ENCODE results near the gene TMEM132D.

Gene TMEM132D

GRCh38 chr12:129097451-129097850 lies 806.4 kb downstream of the TMEM132D start:
- no peak for DNase-seq (ENCODE audit: low read depth)

- DNase-seq (ENCODE audit: low read depth): no peak
Observed at GRCh38 chr12:129096968-129097367, 806.9 kb downstream of the TMEM132D start.

GRCh38 chr12:129096184-129096583 lies 807.6 kb downstream of the TMEM132D start:
- DNase-seq (ENCODE audit: low read depth): no peak

- no peak for DNase-seq (ENCODE audit: low read depth)
Observed at GRCh38 chr12:129089576-129089975, 814.2 kb downstream of the TMEM132D start.

- DNase-seq (ENCODE audit: low read depth): no peak
Observed at GRCh38 chr12:129084875-129085826, 818.7 kb downstream of the TMEM132D start.

- no peak for DNase-seq (ENCODE audit: low read depth)
Observed at GRCh38 chr12:129083121-129083840, 820.5 kb downstream of the TMEM132D start.

- no peak for DNase-seq (ENCODE audit: low read depth)
Observed at GRCh38 chr12:129082441-129082840, 821.4 kb downstream of the TMEM132D start.

- no peak for DNase-seq (ENCODE audit: low read depth)
Observed at GRCh38 chr12:129081755-129082250, 822.0 kb downstream of the TMEM132D start.

- no peak for DNase-seq (ENCODE audit: low read depth)
Observed at GRCh38 chr12:129080821-129081220, 823.0 kb downstream of the TMEM132D start.

GRCh38 chr12:129080391-129080790 lies 823.4 kb downstream of the TMEM132D start:
- no peak for DNase-seq (ENCODE audit: low read depth)

GRCh38 chr12:129079719-129080118 lies 824.1 kb downstream of the TMEM132D start:
- no peak for DNase-seq (ENCODE audit: low read depth)

GRCh38 chr12:129076441-129077320 lies 827.1 kb downstream of the TMEM132D start:
- DNase-seq (ENCODE audit: low read depth): no peak

- DNase-seq (ENCODE audit: low read depth): no peak
Observed at GRCh38 chr12:129075460-129076208, 828.2 kb downstream of the TMEM132D start.

GRCh38 chr12:129074379-129074778 lies 829.4 kb downstream of the TMEM132D start:
- DNase-seq (ENCODE audit: low read depth): no peak

GRCh38 chr12:129073157-129073915 lies 830.5 kb downstream of the TMEM132D start:
- no peak for DNase-seq (ENCODE audit: low read depth)

GRCh38 chr12:129071362-129071761 lies 832.5 kb downstream of the TMEM132D start:
- DNase-seq (ENCODE audit: low read depth): no peak

GRCh38 chr12:129069886-129070285 lies 833.9 kb downstream of the TMEM132D start:
- DNase-seq (ENCODE audit: low read depth): no peak

GRCh38 chr12:129068684-129069083 lies 835.1 kb downstream of the TMEM132D start:
- DNase-seq (ENCODE audit: low read depth): no peak

- DNase-seq (ENCODE audit: low read depth): no peak
Observed at GRCh38 chr12:129067491-129067890, 836.3 kb downstream of the TMEM132D start.

- no peak for DNase-seq (ENCODE audit: low read depth)
Observed at GRCh38 chr12:129064209-129064855, 839.5 kb downstream of the TMEM132D start.

All from iris pigment epithelial cell (primary cell).